Astrocyte (in vitro differentiated cells and primary cell): ENCODE results near the gene COA1. TPM values are rescaled to one million over a fixed set of nuclear protein-coding genes. Genes with fewer than 3 reads are reported as not detected.

Experiments used
- DNase-seq: peaks from one replicate; pipeline ENCODE4 v3.0.0-alpha.2; 2010; ENCODE audit warnings: low read depth
- FAIRE-seq: peaks from 2 replicates; lab custom pipeline; 2011; peaks lifted over from hg19 to GRCh38; lab: Jason Lieb, UNC
- H2AFZ ChIP-seq: 2 replicates; pipeline ENCODE4 v1.6.0; 2012; ENCODE audit warnings: low read depth, low read length, inconsistent platforms
- H3K27ac ChIP-seq: 2 replicates; pipeline ENCODE4 v1.5.1; 2011; ENCODE audit warnings: low read depth, low read length, inconsistent platforms
- H3K27me3 ChIP-seq: 2 replicates; pipeline ENCODE4 v1.6.0; 2011; ENCODE audit warnings: low read length, inconsistent platforms; ENCODE audit not compliant: insufficient read depth
- H3K36me3 ChIP-seq: 2 replicates; pipeline ENCODE4 v1.5.1; 2011; ENCODE audit warnings: low read length, inconsistent platforms; ENCODE audit not compliant: insufficient read depth
- H3K4me1 ChIP-seq: 2 replicates; pipeline ENCODE4 v1.5.1; 2011; ENCODE audit warnings: low read length, inconsistent platforms; ENCODE audit not compliant: insufficient read depth
- H3K4me2 ChIP-seq: 2 replicates; pipeline ENCODE4 v1.6.0; 2012; ENCODE audit warnings: low read length, inconsistent platforms
- H3K4me3 ChIP-seq: 2 replicates; pipeline ENCODE4 v1.5.1; 2011; ENCODE audit warnings: low read depth, mild to moderate bottlenecking, low read length, inconsistent platforms; ENCODE audit not compliant: insufficient read depth
- H3K79me2 ChIP-seq: 2 replicates; pipeline ENCODE4 v1.6.0; 2012; ENCODE audit warnings: mild to moderate bottlenecking, low read length, inconsistent platforms; ENCODE audit not compliant: insufficient read depth
- H3K9ac ChIP-seq: 2 replicates; pipeline ENCODE4 v1.6.0; 2012; ENCODE audit warnings: mild to moderate bottlenecking, low read length, inconsistent platforms
- H3K9me3 ChIP-seq: 2 replicates; pipeline ENCODE4 v1.5.1; 2012; ENCODE audit warnings: low read depth, mild to moderate bottlenecking, low read length, inconsistent platforms; ENCODE audit not compliant: insufficient read depth
- H4K20me1 ChIP-seq: 2 replicates; pipeline ENCODE4 v1.6.0; 2012; ENCODE audit warnings: low read length, inconsistent platforms; ENCODE audit not compliant: insufficient read depth
- H3K27ac Mint-ChIP-seq: one replicate; pipeline ENCODE4 v1.8.0; 2021; ENCODE audit warnings: mild to moderate bottlenecking, mixed read lengths; ENCODE audit not compliant: unreplicated experiment
- H3K27me3 Mint-ChIP-seq: one replicate; pipeline ENCODE4 v1.8.0; 2021; ENCODE audit warnings: low read depth, mixed read lengths; ENCODE audit not compliant: unreplicated experiment
- H3K36me3 Mint-ChIP-seq: one replicate; pipeline ENCODE4 v1.8.0; 2021; ENCODE audit warnings: low read depth, mixed read lengths; ENCODE audit not compliant: unreplicated experiment
- H3K4me1 Mint-ChIP-seq: one replicate; pipeline ENCODE4 v1.8.0; 2021; ENCODE audit warnings: low read depth, mixed read lengths; ENCODE audit not compliant: unreplicated experiment
- H3K4me3 Mint-ChIP-seq: one replicate; pipeline ENCODE4 v1.8.0; 2021; ENCODE audit warnings: mild to moderate bottlenecking, moderate library complexity, mixed read lengths; ENCODE audit not compliant: unreplicated experiment
- H3K9me3 Mint-ChIP-seq: one replicate; pipeline ENCODE4 v1.8.0; 2021; ENCODE audit warnings: mild to moderate bottlenecking, mixed read lengths; ENCODE audit not compliant: unreplicated experiment
- CTCF ChIP-seq: IDR thresholded peaks from 2 replicates; pipeline ENCODE4 v1.5.1; 2011; ENCODE audit warnings: low read depth, mild to moderate bottlenecking, inconsistent platforms, low read length, moderate library complexity; ENCODE audit not compliant: insufficient read depth
- EZH2 ChIP-seq: IDR thresholded peaks from 2 replicates; pipeline ENCODE4 v1.6.1; 2012; ENCODE audit warnings: mild to moderate bottlenecking, low read length, inconsistent platforms; ENCODE audit not compliant: insufficient read depth
- total RNA-seq: library from RNA; stranded (reverse); gene quantifications from 2 replicates; pipeline ENCODE4 v1.2.1, GENCODE V29; 2021

COA1 gene
- total RNA-seq, 1 donor from 2014 or later = 47.0 TPM

DNA sequence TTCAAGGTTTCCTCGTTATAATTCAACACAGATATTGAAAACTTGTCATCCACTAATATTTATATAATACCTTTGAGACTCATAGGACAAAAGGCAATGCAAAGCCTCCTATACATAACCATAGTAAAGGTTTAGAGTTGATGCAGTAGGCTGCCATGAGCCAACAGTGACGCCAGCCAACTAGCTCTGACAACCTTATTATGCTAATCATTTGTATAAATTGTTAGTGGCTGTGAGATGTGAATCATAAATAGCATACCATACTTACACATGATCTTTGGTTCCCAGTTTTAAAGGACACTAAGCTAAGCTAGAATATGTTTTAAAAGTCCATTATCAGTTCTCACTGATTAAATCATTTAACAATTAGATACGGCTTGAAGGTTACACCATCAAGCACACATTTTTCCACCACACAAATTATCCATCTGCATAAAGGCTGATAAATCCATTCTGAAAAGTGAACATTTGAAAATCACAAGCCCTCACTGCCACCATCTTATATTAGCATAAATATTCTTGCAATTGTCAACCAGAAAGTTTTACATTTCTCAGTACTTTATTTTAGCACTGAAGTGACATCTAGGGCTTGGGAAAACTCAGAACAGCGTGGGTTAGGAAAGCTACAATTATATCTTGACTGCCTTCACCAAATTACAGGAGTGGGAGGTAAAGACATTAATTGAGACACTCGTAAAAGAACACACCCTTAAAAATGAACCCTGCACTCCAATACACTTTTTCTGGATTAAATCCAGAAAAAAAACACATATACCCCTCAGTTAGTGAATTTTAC lies 30.7 kb downstream of the COA1 start:
- H3K36me3 ChIP-seq = no peaks in the 10 kb centered on the region
- peaks cover 64% of the 10 kb centered on the region for H3K79me2 ChIP-seq
- no peak overlapping the region for H3K9ac ChIP-seq
- no peaks in the 10 kb centered on the region for H3K9me3 Mint-ChIP-seq
- H3K4me1 Mint-ChIP-seq = peaks cover 11% of the 10 kb centered on the region
- no peak overlapping the region for H3K4me2 ChIP-seq
- DNase-seq = peak; percentile 71
- peaks cover 22% of the 10 kb centered on the region for H3K4me1 ChIP-seq
- no peak for FAIRE-seq
- no peak overlapping the region for H3K4me3 ChIP-seq
- no peak overlapping the region for H2AFZ ChIP-seq
- peak overlapping the region; percentile 7 for H3K27ac ChIP-seq
- TF ChIP-seq CTCF = no peak
- no peak for TF ChIP-seq EZH2
- H3K36me3 Mint-ChIP-seq = no peaks in the 10 kb centered on the region
- H4K20me1 ChIP-seq = no peaks in the 10 kb centered on the region
- H3K27ac Mint-ChIP-seq = no peak overlapping the region
- no peak overlapping the region for H3K4me3 Mint-ChIP-seq
- no peaks in the 10 kb centered on the region for H3K27me3 ChIP-seq
- H3K27me3 Mint-ChIP-seq = no peaks in the 10 kb centered on the region
- no peaks in the 10 kb centered on the region for H3K9me3 ChIP-seq

DNA sequence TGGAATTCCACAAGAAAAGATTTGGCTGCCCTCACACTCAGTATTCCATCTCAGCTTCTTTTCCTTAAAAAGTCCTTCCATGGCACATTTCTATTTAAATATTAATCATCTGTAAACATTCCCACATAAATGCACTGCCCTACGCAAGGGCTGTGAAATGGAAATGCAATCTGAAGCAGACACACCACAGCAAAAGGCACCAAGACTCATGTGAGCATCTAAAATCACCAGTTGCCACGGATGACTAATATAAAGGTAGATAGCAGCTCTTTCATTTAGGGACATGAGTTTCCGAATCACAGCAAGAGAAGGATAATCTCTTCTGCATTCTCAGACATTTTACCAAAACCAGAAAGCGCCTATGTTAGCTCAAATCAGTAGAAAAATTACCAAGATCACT lies 31.6 kb downstream of the COA1 start:
- H2AFZ ChIP-seq = no peak overlapping the region
- FAIRE-seq (no peak), DNase-seq (peak; percentile 82)
- no peaks in the 10 kb centered on the region for H3K27me3 ChIP-seq
- H3K27ac ChIP-seq = no peak overlapping the region
- no peaks in the 10 kb centered on the region for H3K27me3 Mint-ChIP-seq
- H3K4me3 ChIP-seq = no peak overlapping the region
- H3K4me2 ChIP-seq = no peak overlapping the region
- no peak overlapping the region for H3K9ac ChIP-seq
- peaks cover 11% of the 10 kb centered on the region for H3K4me1 Mint-ChIP-seq
- H3K4me1 ChIP-seq = peaks cover 30% of the 10 kb centered on the region
- no peaks in the 10 kb centered on the region for H3K9me3 Mint-ChIP-seq
- H4K20me1 ChIP-seq = no peaks in the 10 kb centered on the region
- peaks cover 68% of the 10 kb centered on the region for H3K79me2 ChIP-seq
- H3K27ac Mint-ChIP-seq = no peak overlapping the region
- H3K36me3 ChIP-seq = no peaks in the 10 kb centered on the region
- no peaks in the 10 kb centered on the region for H3K36me3 Mint-ChIP-seq
- no peak overlapping the region for H3K4me3 Mint-ChIP-seq
- TF ChIP-seq CTCF = no peak
- TF ChIP-seq EZH2 = no peak
- H3K9me3 ChIP-seq = no peaks in the 10 kb centered on the region

GRCh38 chr7:43695365-43695764 lies 34.0 kb downstream of the COA1 start:
- H3K4me3 Mint-ChIP-seq = no peak overlapping the region
- H4K20me1 ChIP-seq = no peaks in the 10 kb centered on the region
- no peaks in the 10 kb centered on the region for H3K27me3 Mint-ChIP-seq
- TF ChIP-seq CTCF (no peak), EZH2 (no peak)
- no peaks in the 10 kb centered on the region for H3K36me3 Mint-ChIP-seq
- no peak overlapping the region for H3K4me2 ChIP-seq
- no peak overlapping the region for H2AFZ ChIP-seq
- no peaks in the 10 kb centered on the region for H3K27me3 ChIP-seq
- H3K27ac ChIP-seq = peak overlapping the region; percentile 87
- H3K4me3 ChIP-seq = no peak overlapping the region
- H3K9me3 ChIP-seq = no peaks in the 10 kb centered on the region
- peaks cover 4% of the 10 kb centered on the region for H3K4me1 Mint-ChIP-seq
- peak overlapping the region; percentile 58 for H3K9ac ChIP-seq
- H3K9me3 Mint-ChIP-seq = no peaks in the 10 kb centered on the region
- no peak for FAIRE-seq
- H3K4me1 ChIP-seq = peaks cover 30% of the 10 kb centered on the region
- DNase-seq = no peak
- peaks cover 83% of the 10 kb centered on the region for H3K79me2 ChIP-seq
- no peak overlapping the region for H3K27ac Mint-ChIP-seq
- H3K36me3 ChIP-seq = no peaks in the 10 kb centered on the region
